GM18498 (cell line): ENCODE measurements around the gene SYNGR2.

Experiments
- ATAC-seq: cut with Tn5 transposase; IDR thresholded peaks from one replicate; pipeline ENCODE4 v1.9.1; 2021; ENCODE audit warnings: mild to moderate bottlenecking, moderate library complexity; ENCODE audit not compliant: unreplicated experiment

The SYNGR2 gene

GRCh38 chr17:78168242-78168902, at the start of gene SYNGR2:
Gene SYNGR2 (plus strand): TSS chr17:78168581. CDS start chr17:78168617, 36 bp downstream.
- peak; percentile 62 for ATAC-seq

DNA sequence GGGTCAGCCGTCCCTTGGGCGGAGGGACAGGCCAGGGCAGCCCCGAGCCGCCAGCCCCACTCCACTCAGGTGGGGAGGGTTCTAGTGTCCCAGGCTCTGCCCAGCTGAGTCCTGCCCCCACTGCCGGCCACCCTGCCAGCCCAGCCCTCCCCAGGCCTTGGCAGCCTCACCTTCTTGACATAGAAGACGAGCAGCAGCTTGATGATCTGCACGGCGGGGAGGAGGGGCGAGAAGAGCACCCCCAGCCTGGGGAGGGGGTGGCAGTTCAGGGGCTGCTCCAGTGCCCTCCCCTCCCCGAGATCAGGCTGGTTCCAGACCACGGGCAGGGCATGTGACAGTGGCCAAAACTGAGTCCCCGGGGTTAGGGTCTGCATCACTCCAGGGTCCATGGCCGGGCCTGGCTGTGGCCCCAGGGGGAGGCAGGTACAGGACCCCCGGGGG, 49.6 kb upstream of the SYNGR2 start:
- no peak for ATAC-seq

- ATAC-seq, result no peak
These were observed 47.8 kb upstream of the SYNGR2 start for GRCh38 chr17:78120537-78120936.

GRCh38 chr17:78120971-78121800, 47.2 kb upstream of the SYNGR2 start:
- no peak for ATAC-seq

DNA sequence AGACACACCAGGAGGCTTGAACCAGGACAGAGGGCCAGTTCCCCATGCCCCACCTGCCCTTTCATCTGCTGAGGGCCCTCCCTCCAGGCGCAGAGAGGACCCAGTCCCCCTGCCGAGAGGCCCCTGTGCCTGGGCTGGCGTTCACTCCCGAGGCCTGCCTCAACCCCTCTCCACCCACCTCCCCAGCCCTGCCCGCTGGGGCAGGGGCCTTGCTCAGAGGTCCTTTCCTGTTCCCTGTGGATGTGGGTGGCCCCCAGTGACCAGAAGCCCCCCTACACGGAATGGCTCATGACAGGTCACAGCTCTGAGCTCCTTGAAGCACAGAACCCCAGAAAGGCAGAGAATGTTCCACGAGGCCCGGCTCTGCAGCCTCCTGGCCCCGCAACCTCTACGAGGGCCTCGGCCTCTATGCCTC, 46.6 kb upstream of the SYNGR2 start:
- ATAC-seq, result no peak

GRCh38 chr17:78122216-78122930, 46.0 kb upstream of the SYNGR2 start:
- ATAC-seq, result no peak

GRCh38 chr17:78122931-78123249, 45.5 kb upstream of the SYNGR2 start:
- ATAC-seq, result no peak

- no peak for ATAC-seq
These were observed 45.0 kb upstream of the SYNGR2 start for GRCh38 chr17:78123258-78123929.

- ATAC-seq, result peak; percentile 23
These were observed 44.1 kb upstream of the SYNGR2 start for GRCh38 chr17:78124081-78124835.

- no peak for ATAC-seq
These were observed 43.6 kb upstream of the SYNGR2 start for GRCh38 chr17:78124836-78125137.

- no peak for ATAC-seq
These were observed 43.1 kb upstream of the SYNGR2 start for GRCh38 chr17:78125138-78125913.

DNA sequence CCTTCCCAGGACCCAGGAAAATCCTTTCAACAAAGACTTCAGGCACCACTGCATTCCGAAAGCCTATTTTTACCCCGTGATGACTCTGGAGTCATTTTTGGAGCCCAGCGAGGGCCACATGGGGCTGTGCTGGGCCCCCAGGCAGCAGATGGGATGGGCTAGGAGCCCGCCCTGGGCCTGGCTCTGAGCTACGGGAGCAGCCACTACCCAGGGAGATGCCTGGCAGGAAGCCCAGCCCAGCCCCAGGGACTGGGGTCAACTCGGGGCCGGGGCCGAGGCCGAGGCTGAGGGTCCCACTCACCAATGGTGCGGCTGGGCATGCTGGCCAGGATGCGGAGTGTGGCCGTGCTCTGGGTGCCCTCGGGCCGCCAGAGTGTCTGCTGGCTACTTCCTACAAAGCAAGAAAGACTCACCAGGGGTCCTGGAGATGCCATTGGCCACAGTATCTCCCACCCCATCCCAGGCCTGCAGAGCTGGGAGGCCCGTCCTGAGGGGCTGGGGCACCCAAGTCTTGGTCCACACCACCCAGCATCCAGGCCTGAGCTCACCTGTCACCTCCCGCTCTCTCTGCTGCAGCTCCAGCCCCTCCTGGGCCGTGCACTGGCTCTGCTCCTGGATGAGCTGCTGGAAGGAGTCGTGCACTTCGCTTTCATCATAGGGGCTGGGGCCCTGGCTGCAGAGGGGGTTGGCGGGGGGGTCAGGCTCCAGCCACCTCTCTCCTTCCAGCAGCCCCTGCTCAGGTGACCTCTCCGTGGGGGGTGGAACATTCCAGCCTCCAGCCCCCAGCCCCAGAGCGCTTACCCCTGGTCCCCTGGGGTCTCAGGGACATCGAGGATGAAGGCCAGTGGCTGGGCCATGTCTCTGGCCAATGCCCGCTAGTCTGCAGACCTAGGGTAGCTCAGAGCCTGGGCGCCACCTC, 42.1 kb upstream of the SYNGR2 start:
- no peak for ATAC-seq

DNA sequence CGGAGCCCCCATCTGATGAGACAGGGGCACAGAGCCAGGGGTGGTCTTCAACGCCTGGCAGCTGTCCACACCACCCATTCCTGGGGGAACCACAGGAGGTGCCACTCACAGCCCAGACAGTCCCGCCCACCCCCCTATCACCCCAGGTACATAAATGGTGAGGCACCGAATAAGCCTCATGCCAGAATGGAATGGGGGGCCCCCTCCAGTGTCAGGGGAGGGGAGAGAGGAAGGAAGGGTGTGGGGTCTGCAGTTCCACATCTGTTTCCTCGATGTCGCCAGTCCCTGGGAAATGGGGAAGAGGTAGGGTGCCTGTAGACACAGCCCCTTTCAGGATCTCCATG, 41.5 kb upstream of the SYNGR2 start:
- ATAC-seq, result no peak

DNA sequence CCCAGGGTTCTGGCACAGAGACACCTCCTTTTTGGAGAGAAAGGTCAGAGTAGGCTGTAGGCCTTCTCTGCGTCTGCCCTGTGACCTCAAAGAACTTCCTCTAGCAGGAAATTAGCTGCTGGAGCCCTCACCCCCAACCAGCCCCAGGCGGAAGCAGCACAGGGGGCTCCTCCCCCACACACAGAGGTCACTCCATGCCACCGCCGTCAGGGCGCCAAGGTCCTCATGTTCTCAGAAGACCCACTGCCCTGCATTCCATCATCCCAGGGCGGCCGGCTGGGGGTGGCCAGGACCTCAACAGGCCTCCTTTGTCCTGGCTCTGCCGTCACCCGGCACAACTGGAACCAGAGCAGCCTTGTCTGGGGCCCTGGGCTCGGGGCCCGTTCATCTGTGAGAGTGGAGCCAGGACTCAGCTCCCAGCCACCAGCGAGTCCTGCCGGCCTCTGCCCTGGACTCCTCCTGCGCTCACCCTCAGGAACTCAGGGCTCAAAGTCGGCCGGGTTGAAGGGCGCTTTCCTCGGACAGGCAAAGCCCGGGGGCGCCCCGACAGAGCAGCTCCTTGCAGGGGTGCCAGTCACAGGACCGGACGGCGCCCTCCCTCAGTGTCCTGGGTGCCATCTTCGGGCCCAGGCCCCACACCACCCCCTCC, 41.0 kb upstream of the SYNGR2 start:
- no peak for ATAC-seq

DNA sequence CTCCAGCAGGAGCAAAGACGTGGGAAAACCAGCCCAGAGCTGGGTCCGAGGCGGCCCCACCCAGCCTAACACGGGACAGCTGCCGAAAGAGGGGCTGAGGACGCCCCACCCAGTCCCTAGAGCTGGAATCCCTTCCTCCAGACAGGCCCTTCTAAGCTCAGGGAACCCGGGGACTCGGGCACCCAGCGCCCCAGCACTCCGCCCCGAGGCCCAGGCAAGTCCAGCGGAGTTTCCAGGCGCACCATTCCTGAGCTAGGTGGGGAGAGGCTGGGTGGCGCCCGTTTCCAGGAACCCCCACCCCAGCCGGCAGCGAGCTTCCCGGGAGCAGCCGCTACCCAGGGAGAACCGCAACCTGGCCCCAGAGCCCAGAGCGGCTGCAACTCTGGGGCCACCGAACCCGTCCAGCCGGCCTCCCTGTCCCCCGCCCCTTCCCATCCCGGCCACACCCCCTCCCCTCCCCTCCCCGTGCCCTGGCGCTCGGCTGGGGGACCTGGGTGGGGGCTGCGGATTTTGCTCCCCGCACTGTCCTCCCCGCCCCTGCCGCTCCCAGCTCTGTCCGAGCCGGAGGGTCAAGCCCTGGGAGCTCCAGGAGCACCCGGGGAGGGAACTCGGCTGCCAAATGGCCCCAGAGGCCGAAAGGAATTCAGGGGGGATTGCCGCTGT, 40.4 kb upstream of the SYNGR2 start:
- ATAC-seq, result no peak

- no peak for ATAC-seq
These were observed 39.6 kb upstream of the SYNGR2 start, which contains the start of gene TMC6 for GRCh38 chr17:78128551-78129350. Gene TMC6 (minus strand): TSS chr17:78128755. CDS start chr17:78126832, 1,923 bp downstream.
